Panc1 (cell line): ENCODE data around the gene DDX21. TPM values are rescaled to one million over a fixed set of nuclear protein-coding genes. Genes with fewer than 3 reads are reported as not detected.
"Not testable (repeated sequence)": the region's sequence is repeated elsewhere in the genome, so short reads cannot be mapped to it uniquely, and the experiment has no call there.

Experiments used
- ATAC-seq: fragments of 200-7000 bp; cut with Tn5 transposase; 2 replicates; pipeline ENCODE4 v1.9.1; 2020; ENCODE audit warnings: mild to moderate bottlenecking, moderate library complexity
- BruUV-seq: library from RNA; stranded (reverse); fragments of 400-500 nt; replicated peaks from 2 replicates; lab custom pipeline; 2021; lab: Mats Ljungman, UMichigan
- CTCF ChIA-PET: fragments of 300-600 bp; sonication (Branson Sonifier 250); formaldehyde crosslinking; loops from one replicate; lab custom pipeline; 2022; ENCODE audit warnings: antibody characterized with exemption; lab: Charles Lee
- POLR2A ChIA-PET: fragments of 300-600 bp; sonication (Branson Sonifier 250); formaldehyde crosslinking; loops from one replicate; lab custom pipeline; 2022; ENCODE audit warnings: antibody characterized with exemption; lab: Charles Lee
- DNase-seq: peaks from one replicate; pipeline ENCODE4 v3.0.0-alpha.2; 2010; ENCODE audit warnings: low read depth, low spot score
- H3K27ac ChIP-seq: 2 replicates; pipeline ENCODE4 v1.5.1; 2011; ENCODE audit warnings: mild to moderate bottlenecking, low read length, inconsistent platforms
- H3K27me3 ChIP-seq: fragments of 200-500 bp; sonication (Bioruptor generic); 2 replicates; pipeline ENCODE4 v1.6.0; 2014; ENCODE audit warnings: low read length, inconsistent platforms; ENCODE audit not compliant: control insufficient read depth, insufficient read depth
- H3K36me3 ChIP-seq: fragments of 200-500 bp; sonication (Bioruptor generic); 2 replicates; pipeline ENCODE4 v1.5.1; 2014; ENCODE audit warnings: inconsistent platforms, mild to moderate bottlenecking, low read length, moderate library complexity; ENCODE audit not compliant: control insufficient read depth, insufficient read depth
- H3K4me1 ChIP-seq: 2 replicates; pipeline ENCODE4 v1.5.1; 2011; ENCODE audit warnings: inconsistent platforms, mild to moderate bottlenecking, low read length, moderate library complexity; ENCODE audit not compliant: control insufficient read depth, insufficient read depth
- H3K4me3 ChIP-seq, 2 experiments: 2 replicates each; pipeline ENCODE4 v1.5.1; 2011 to 2012; ENCODE audit warnings: low read depth in 2 of 2, low read length in 2 of 2, mild to moderate bottlenecking in 2 of 2, inconsistent platforms in 1 of 2, moderate library complexity in 1 of 2
- H3K9me3 ChIP-seq: fragments of 200-500 bp; sonication (Bioruptor generic); 2 replicates; pipeline ENCODE4 v1.5.1; 2014; ENCODE audit warnings: low read depth, mild to moderate bottlenecking, inconsistent platforms, low read length, moderate library complexity; ENCODE audit not compliant: control insufficient read depth, insufficient read depth
- CTCF ChIP-seq: fragments of 450-650 bp; IDR thresholded peaks from 2 replicates; pipeline ENCODE4 v1.5.1; 2017; ENCODE audit warnings: mild to moderate bottlenecking
- POLR2AphosphoS5 ChIP-seq: IDR thresholded peaks from 2 replicates; pipeline ENCODE4 v1.6.1; 2012; ENCODE audit warnings: mild to moderate bottlenecking, low read depth, low read length, moderate library complexity
- REST ChIP-seq, 2 experiments: IDR thresholded peaks; 2 replicates each; pipeline ENCODE4 v1.6.1; 2011 to 2012; ENCODE audit warnings: low read depth in 2 of 2, control low read depth in 1 of 2, low read length in 1 of 2, mild to moderate bottlenecking in 1 of 2, moderate library complexity in 1 of 2; ENCODE audit not compliant: insufficient read depth in 1 of 2
- SIN3A ChIP-seq: IDR thresholded peaks from 2 replicates; pipeline ENCODE4 v1.6.1; 2012; ENCODE audit warnings: low read depth, mild to moderate bottlenecking, low read length, moderate library complexity, borderline replicate concordance; ENCODE audit not compliant: insufficient read depth
- TCF7L2 ChIP-seq: IDR thresholded peaks from 2 replicates; pipeline ENCODE4 v1.6.1; 2011; ENCODE audit warnings: mild to moderate bottlenecking, low read depth, low read length, inconsistent platforms
- in situ Hi-C: cut with HindIII; loops from 2 replicates; pipeline ENCODE4 v1.10.0; 2016; ENCODE audit warnings: low sequenced_read_pairs, low pct_unique_long_range_greater_than_20kb
- intact Hi-C: fragments of 100-400 bp; cut with micrococcal nuclease; formaldehyde crosslinking; loops from one replicate; pipeline ENCODE4 v1.10.0; 2022; ENCODE audit not compliant: unreplicated experiment
- total RNA-seq: library from RNA; stranded (reverse); gene quantifications from one replicate; pipeline ENCODE4 v1.2.1, GENCODE V29; 2021; ENCODE audit not compliant: unreplicated experiment

Gene DDX21
- total RNA-seq, 1 experiment from 2014 or later, result 172 TPM

GRCh38 chr10:68979738-68980137 is 23.8 kb downstream of the DDX21 start:
- CTCF ChIA-PET, POLR2A ChIA-PET: not testable (repeated sequence)

DNA sequence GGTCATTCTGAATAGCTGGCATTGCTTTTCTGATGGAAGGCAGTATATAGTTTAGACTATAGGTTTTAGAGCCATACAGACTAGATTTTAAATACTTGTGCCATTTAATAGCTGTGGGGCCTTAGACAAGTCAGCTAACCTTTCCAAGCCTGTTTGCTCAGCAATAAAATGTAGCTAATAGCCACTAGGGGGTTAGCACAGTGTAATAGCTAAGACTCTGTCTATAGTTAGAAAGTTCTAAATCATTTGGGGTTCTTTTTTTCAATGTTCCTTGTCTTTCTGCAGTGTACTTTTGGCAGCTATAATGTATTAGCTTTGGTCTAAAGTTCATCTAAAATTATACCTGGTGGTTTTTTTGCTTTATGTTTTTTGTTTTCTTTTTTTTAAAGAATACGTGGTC is 25.1 kb downstream of the DDX21 start:
- in situ Hi-C loops, result no loop called here
- peak; percentile 69 for ATAC-seq

More at GRCh38 chr10:68979738-68980137, 23.8 kb downstream of the DDX21 start:
- H3K4me3 ChIP-seq, ATAC-seq, H3K4me1 ChIP-seq, H3K27ac ChIP-seq, intact Hi-C loops, in situ Hi-C loops, BruUV-seq, H3K27me3 ChIP-seq, H3K9me3 ChIP-seq, DNase-seq: not testable (repeated sequence)
- peaks cover 80% of the 10 kb centered on the region for H3K36me3 ChIP-seq

DNA sequence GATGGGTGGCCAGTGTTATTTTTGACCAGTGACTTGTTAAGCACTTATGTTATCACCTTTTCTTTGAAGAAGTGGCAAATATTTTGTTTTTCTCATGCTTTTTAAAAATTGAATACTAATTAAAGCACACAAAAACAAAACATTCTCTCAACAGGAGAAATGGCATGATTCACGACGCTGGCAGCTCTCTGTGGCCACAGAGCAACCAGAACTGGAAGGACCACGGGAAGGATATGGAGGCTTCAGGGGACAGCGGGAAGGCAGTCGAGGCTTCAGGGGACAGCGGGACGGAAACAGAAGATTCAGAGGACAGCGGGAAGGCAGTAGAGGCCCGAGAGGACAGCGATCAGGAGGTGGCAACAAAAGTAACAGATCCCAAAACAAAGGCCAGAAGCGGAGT is 26.4 kb downstream of the DDX21 start:
- no peak for ATAC-seq
- ChIA-PET POLR2A (no interaction called here), CTCF (no interaction called here)
- intact Hi-C loops, result no loop called here
- Histone ChIP-seq H3K9me3 (no peaks in the 10 kb centered on the region), H3K27ac (no peak overlapping the region), H3K4me3 (no peak overlapping the region), H3K36me3 (peaks cover 71% of the 10 kb centered on the region), H3K27me3 (no peaks in the 10 kb centered on the region), H3K4me1 (no peaks in the 10 kb centered on the region)
- BruUV-seq, result no TSS peak
- TF ChIP-seq CTCF (no peak), POLR2AphosphoS5 (no peak), REST (IDR thresholded peaks at IDR 0.05; ENCODE audit: insufficient read depth in 1 of 2, low read depth in 2 of 2, low read length in 1 of 2) (no peak), TCF7L2 (no peak), SIN3A (no peak)
- DNase-seq, result no peak
- in situ Hi-C loops, result no loop called here

More for the DNA sequence above, 25.1 kb downstream of the DDX21 start:
- no TSS peak for BruUV-seq
- Histone ChIP-seq H3K4me3 (no peak overlapping the region), H3K27ac (no peak overlapping the region), H3K36me3 (peaks cover 80% of the 10 kb centered on the region), H3K27me3 (no peaks in the 10 kb centered on the region), H3K9me3 (no peaks in the 10 kb centered on the region), H3K4me1 (no peaks in the 10 kb centered on the region)
- POLR2A ChIA-PET, result interaction anchor here (0.6 to 0.7 kb wide), 2 partner anchors 131 to 573 kb away, joined by 4 read pairs; no protein-coding TSS in a partner anchor
- DNase-seq, result no peak
- intact Hi-C loops, result no loop called here
- CTCF ChIA-PET, result interaction anchor here (0.7 kb wide), 1 partner anchor 144 kb away, joined by 4 read pairs; no protein-coding TSS in a partner anchor
- TF ChIP-seq TCF7L2, result no peak
- TF ChIP-seq CTCF, result peak; percentile 32; the same call in 1 of the 2 replicates
